ENCODE data around the gene KLHDC9. TPM values are rescaled to one million over a fixed set of nuclear protein-coding genes. Genes with fewer than 3 reads are reported as not detected.

The KLHDC9 gene
- total RNA-seq, 1 donor: 1.4 TPM

- DNase-seq (ENCODE audit: insufficient read length, low spot score, missing footprints): no peak
- Histone ChIP-seq H2AFZ (ENCODE audit: low read length) (no peak overlapping the region), H3K4me3 (ENCODE audit: insufficient read depth, low read length) (no peak overlapping the region), H3K4me2 (ENCODE audit: insufficient read depth, low read length) (no peak overlapping the region), H3K36me3 (ENCODE audit: insufficient read depth, low read length) (peaks cover 25% of the 10 kb centered on the region), H3K9me3 (ENCODE audit: low read depth, low read length) (no peaks in the 10 kb centered on the region), H3K79me2 (ENCODE audit: insufficient read depth, low read length) (peaks cover 31% of the 10 kb centered on the region), H3K27ac (ENCODE audit: low read depth, low read length) (no peak overlapping the region), H4K20me1 (ENCODE audit: insufficient read depth, low read length) (peaks cover 15% of the 10 kb centered on the region), H3K27me3 (ENCODE audit: insufficient read depth, low read length) (no peaks in the 10 kb centered on the region), H3K4me1 (ENCODE audit: insufficient read depth, low read length) (peaks cover 13% of the 10 kb centered on the region)
- no peak for TF ChIP-seq CTCF (IDR thresholded peaks at IDR 0.05; ENCODE audit: extremely low read depth, low read depth, low read length)
Measured at GRCh38 chr1:161100556-161100955, 2.4 kb downstream of the KLHDC9 start.

GRCh38 chr1:161106431-161106830, 8.3 kb downstream of the KLHDC9 start:
- no peak overlapping the region for H2AFZ ChIP-seq (ENCODE audit: low read length)
- no peak overlapping the region for H3K4me2 ChIP-seq (ENCODE audit: insufficient read depth, low read length)
- H3K4me1 ChIP-seq (ENCODE audit: insufficient read depth, low read length): no peaks in the 10 kb centered on the region
- H3K9me3 ChIP-seq (ENCODE audit: low read depth, low read length): no peaks in the 10 kb centered on the region
- H3K4me3 ChIP-seq (ENCODE audit: insufficient read depth, low read length): no peak overlapping the region
- peaks cover 85% of the 10 kb centered on the region for H3K79me2 ChIP-seq (ENCODE audit: insufficient read depth, low read length)
- H3K36me3 ChIP-seq (ENCODE audit: insufficient read depth, low read length): peaks cover 19% of the 10 kb centered on the region
- TF ChIP-seq CTCF (IDR thresholded peaks at IDR 0.05; ENCODE audit: extremely low read depth, low read depth, low read length): no peak
- H3K27me3 ChIP-seq (ENCODE audit: insufficient read depth, low read length): no peaks in the 10 kb centered on the region
- no peak overlapping the region for H3K27ac ChIP-seq (ENCODE audit: low read depth, low read length)
- peaks cover 35% of the 10 kb centered on the region for H4K20me1 ChIP-seq (ENCODE audit: insufficient read depth, low read length)
- DNase-seq (ENCODE audit: insufficient read length, low spot score, missing footprints): no peak

DNA sequence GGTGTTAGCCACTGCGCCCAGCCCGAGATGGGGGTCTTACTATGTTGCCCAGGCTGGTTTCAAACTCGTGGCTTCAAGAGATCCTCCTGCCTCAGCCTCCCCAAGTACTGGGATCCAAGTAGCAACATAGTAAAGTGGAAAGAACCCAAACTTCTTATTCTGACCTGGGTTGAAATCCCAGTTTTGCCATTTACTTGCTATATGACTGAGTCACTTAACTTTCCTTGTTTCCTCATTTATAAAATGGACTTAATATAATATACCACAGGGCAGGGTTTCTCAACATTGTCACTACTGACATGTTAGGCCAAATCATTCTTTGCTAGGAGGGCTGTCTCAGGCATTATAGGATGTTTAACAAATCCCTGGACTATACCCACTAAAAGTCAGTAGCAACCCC, 13.0 kb downstream of the KLHDC9 start:
- no peak for TF ChIP-seq CTCF (IDR thresholded peaks at IDR 0.05; ENCODE audit: extremely low read depth, low read depth, low read length)
- Histone ChIP-seq H3K27me3 (ENCODE audit: insufficient read depth, low read length) (no peaks in the 10 kb centered on the region), H4K20me1 (ENCODE audit: insufficient read depth, low read length) (peaks cover 57% of the 10 kb centered on the region), H3K4me3 (ENCODE audit: insufficient read depth, low read length) (no peak overlapping the region), H3K4me2 (ENCODE audit: insufficient read depth, low read length) (no peak overlapping the region), H3K4me1 (ENCODE audit: insufficient read depth, low read length) (peaks cover 26% of the 10 kb centered on the region), H3K79me2 (ENCODE audit: insufficient read depth, low read length) (peaks cover 95% of the 10 kb centered on the region), H2AFZ (ENCODE audit: low read length) (no peak overlapping the region), H3K9me3 (ENCODE audit: low read depth, low read length) (no peaks in the 10 kb centered on the region), H3K27ac (ENCODE audit: low read depth, low read length) (no peak overlapping the region), H3K36me3 (ENCODE audit: insufficient read depth, low read length) (peaks cover 5% of the 10 kb centered on the region)
- no peak for DNase-seq (ENCODE audit: insufficient read length, low spot score, missing footprints)

GRCh38 chr1:161111527-161111926, 13.4 kb downstream of the KLHDC9 start:
- Histone ChIP-seq H3K4me1 (ENCODE audit: insufficient read depth, low read length) (peaks cover 28% of the 10 kb centered on the region), H3K4me3 (ENCODE audit: insufficient read depth, low read length) (no peak overlapping the region), H3K79me2 (ENCODE audit: insufficient read depth, low read length) (peaks cover 95% of the 10 kb centered on the region), H3K27ac (ENCODE audit: low read depth, low read length) (no peak overlapping the region), H3K9me3 (ENCODE audit: low read depth, low read length) (no peaks in the 10 kb centered on the region), H4K20me1 (ENCODE audit: insufficient read depth, low read length) (peaks cover 56% of the 10 kb centered on the region), H3K27me3 (ENCODE audit: insufficient read depth, low read length) (no peaks in the 10 kb centered on the region), H2AFZ (ENCODE audit: low read length) (no peak overlapping the region), H3K4me2 (ENCODE audit: insufficient read depth, low read length) (no peak overlapping the region), H3K36me3 (ENCODE audit: insufficient read depth, low read length) (peaks cover 5% of the 10 kb centered on the region)
- TF ChIP-seq CTCF (IDR thresholded peaks at IDR 0.05; ENCODE audit: extremely low read depth, low read depth, low read length): no peak
- DNase-seq (ENCODE audit: insufficient read length, low spot score, missing footprints): no peak

Data from osteoblast (primary cell).